Ovary (tissue), 9 donors: ENCODE measurements around the gene TBXA2R. TPM values are rescaled to one million over a fixed set of nuclear protein-coding genes. Genes with fewer than 3 reads are reported as not detected.

Experiments used
- DNase-seq, 5 donors: peaks; one replicate each; pipeline ENCODE4 v3.0.0-alpha.2; 2019 to 2020
- H3K27ac ChIP-seq, 2 donors: fragments of 200-600 bp; one replicate each; pipeline versions ENCODE4 v1.5.1 to v1.8.0; 2019 to 2022
- H3K27me3 ChIP-seq: fragments of 200-600 bp; one replicate; pipeline ENCODE4 v1.8.0; 2022
- H3K36me3 ChIP-seq: fragments of 200-600 bp; sonication (generic); one replicate; pipeline ENCODE4 v1.5.1; 2019
- H3K4me1 ChIP-seq: one replicate; pipeline ENCODE4 v1.8.1; 2013; ENCODE audit warnings: mild to moderate bottlenecking, moderate library complexity; ENCODE audit not compliant: insufficient read depth
- H3K4me3 ChIP-seq: fragments of 200-600 bp; sonication (generic); one replicate; pipeline ENCODE4 v1.5.1; 2017
- H3K9me3 ChIP-seq, 2 donors: fragments of 200-600 bp in 1 of 2; sonication (generic) in 1 of 2; one replicate each; pipeline versions ENCODE4 v1.5.1 to v1.8.1; 2013 to 2019; ENCODE audit warnings: mild to moderate bottlenecking in 1 of 2, moderate library complexity in 1 of 2
- CTCF ChIP-seq, 3 donors: fragments of 450-650 bp in 2 of 3; fragments of 200-600 bp in 1 of 3; IDR thresholded peaks; one replicate each; pipeline versions ENCODE4 v1.5.1 to v1.8.0; 2016 to 2022; ENCODE audit warnings: antibody characterized with exemption in 3 of 3, mild to moderate bottlenecking in 1 of 3
- EP300 ChIP-seq: sonication (generic); formaldehyde crosslinking; IDR thresholded peaks from one replicate; pipeline ENCODE4 v1.6.1; 2017; ENCODE audit warnings: antibody characterized with exemption
- POLR2A ChIP-seq: fragments of 450-650 bp; IDR thresholded peaks from one replicate; pipeline ENCODE4 v1.6.1; 2017; ENCODE audit warnings: antibody characterized with exemption, mild to moderate bottlenecking, moderate library complexity
- WGBS, 3 donors: extraction: QIAGEN DNeasy Blood & Tissue Kit in 1 of 3; methylation state at CpG; one replicate each; pipeline versions ENCODE4 v1.1.5 to v1.1.7; 2013 to 2017; 5-methylcytosine and 5-hydroxymethylcytosine counted together
- intact Hi-C, 4 donors: fragments of 100-400 bp; cut with DNase I; formaldehyde crosslinking; loops; one replicate each; pipeline versions ENCODE4 v1.11.0 to v1.15.1; 2022 to 2023
- polyA plus RNA-seq, 2 donors: library from polyadenylated mRNA; stranded (reverse); fragments of 200-250 nt in 1 of 2; fragments of 350-450 nt in 1 of 2; fragmentation: Illumina TruSeq in 1 of 2; extraction: RNeasy Lipid Tissue Mini Kit (QIAGEN cat#74804) in 1 of 2; gene quantifications; one replicate each; pipeline ENCODE4 v1.2.3, GENCODE V29; 2013 to 2014
- total RNA-seq, 7 donors: library from RNA; depleted of rRNA in 2 of 7; stranded (reverse); fragments of >200 nt in 2 of 7; fragmentation: NEBNext Ultra II Directional in 3 of 7; extraction: Animal tissue kit (Norgen Biotek cat#: 25700) in 3 of 7; gene quantifications; one replicate each; pipeline versions ENCODE4 v1.1.0 to v1.2.4, GENCODE V29; 2016 to 2023
- donor health status: DM: no; HTN: no; CAD: no; lungs with moderate emphysema.
- donor health status: DM: no; HTN: no; CAD: no.
- donor health status: Bipolar disorder and iron deficiency.
- donor health status: DM: yes; HTN: yes; CAD: no.
- donor health status: DM: no; HTN: no; CAD: no.
- donor health status: DM: yes; HTN: yes; CAD: no.

Gene TBXA2R
- total and polyA plus RNA-seq, 9 donors: 1.1 to 3.7 (median 1.5) TPM

GRCh38 chr19:3653081-3653795 is 46.6 kb upstream of the TBXA2R start:
- Histone ChIP-seq H3K27me3 (no peaks in the 10 kb centered on the region), H3K36me3 (no peaks in the 10 kb centered on the region), H3K4me3 (no peak overlapping the region), H3K4me1 (no peaks in the 10 kb centered on the region), H3K27ac (no peak overlapping the region), H3K9me3 (no peaks in the 10 kb centered on the region)
- 91 to 92% (median 91%) methylated on average over 23 to 37 of the region's 37 CpGs for WGBS, 3 donors
- no peak for TF ChIP-seq CTCF (IDR thresholded peaks at IDR 0.05)
- no peak for TF ChIP-seq POLR2A
- TF ChIP-seq EP300: no peak
- DNase-seq: no peak
- intact Hi-C loops: no loop called here

- WGBS, 3 donors: 91 to 95% (median 92%) methylated on average over 14 of the region's 14 CpGs
- no peaks in the 10 kb centered on the region for H3K36me3 ChIP-seq
Observed at GRCh38 chr19:3652422-3652821, 45.7 kb upstream of the TBXA2R start.

GRCh38 chr19:3651684-3652083 is 45.0 kb upstream of the TBXA2R start:
- Histone ChIP-seq H3K27ac (no peak overlapping the region), H3K9me3 (no peaks in the 10 kb centered on the region), H3K27me3 (no peaks in the 10 kb centered on the region), H3K36me3 (no peaks in the 10 kb centered on the region), H3K4me1 (no peaks in the 10 kb centered on the region), H3K4me3 (no peak overlapping the region)
- no peak for DNase-seq
- TF ChIP-seq EP300 (no peak), POLR2A (no peak), CTCF (IDR thresholded peaks at IDR 0.05) (no peak)
- WGBS, 3 donors: 94 to 99% (median 96%) methylated on average over 33 of the region's 33 CpGs
- intact Hi-C loops: no loop called here

More at GRCh38 chr19:3652422-3652821, 45.7 kb upstream of the TBXA2R start:
- Histone ChIP-seq H3K27ac (no peak overlapping the region), H3K27me3 (no peaks in the 10 kb centered on the region), H3K9me3 (no peaks in the 10 kb centered on the region), H3K4me3 (no peak overlapping the region), H3K4me1 (no peaks in the 10 kb centered on the region)
- no peak for DNase-seq
- no peak for TF ChIP-seq POLR2A
- no peak for TF ChIP-seq CTCF (IDR thresholded peaks at IDR 0.05)
- TF ChIP-seq EP300: no peak
- intact Hi-C loops: no loop called here

GRCh38 chr19:3649888-3650287 is 43.2 kb upstream of the TBXA2R start:
- H3K4me3 ChIP-seq: no peak overlapping the region
- no peak overlapping the region for H3K27ac ChIP-seq
- WGBS, 3 donors: 86 to 89% (median 87%) methylated on average over 16 of the region's 16 CpGs
- DNase-seq: no peak
- TF ChIP-seq CTCF (IDR thresholded peaks at IDR 0.05) (no peak), EP300 (no peak), POLR2A (no peak)
- intact Hi-C loops: no loop called here
- no peaks in the 10 kb centered on the region for H3K9me3 ChIP-seq
- no peaks in the 10 kb centered on the region for H3K36me3 ChIP-seq
- H3K27me3 ChIP-seq: no peaks in the 10 kb centered on the region
- no peaks in the 10 kb centered on the region for H3K4me1 ChIP-seq
